Right lobe of liver (tissue), 6 donors: ENCODE measurements around the gene ADAMTS20. TPM values are rescaled to one million over a fixed set of nuclear protein-coding genes. Genes with fewer than 3 reads are reported as not detected.

Experiments used
- ATAC-seq, 4 donors: fragments of 200-7000 bp; cut with Tn5 transposase; one replicate each; pipeline ENCODE4 v1.9.1; 2020; ENCODE audit warnings: mild to moderate bottlenecking in 4 of 4, moderate library complexity in 4 of 4
- DNase-seq, 3 donors: peaks; one replicate each; pipeline ENCODE4 v3.0.0-alpha.2; 2020
- H3K27ac ChIP-seq, 3 donors: fragments of 200-600 bp; one replicate each; pipeline ENCODE4 v1.8.0; 2022
- H3K27me3 ChIP-seq, 2 donors: fragments of 200-600 bp; one replicate each; pipeline ENCODE4 v1.8.0; 2022
- H3K36me3 ChIP-seq, 4 donors: fragments of 200-600 bp; sonication (generic) in 1 of 4; one replicate each; pipeline versions ENCODE4 v1.5.1 to v1.8.0; 2017 to 2022; ENCODE audit warnings: control low read depth in 1 of 4
- H3K4me1 ChIP-seq, 4 donors: fragments of 200-600 bp; sonication (generic) in 1 of 4; one replicate each; pipeline versions ENCODE4 v1.5.1 to v1.8.0; 2017 to 2022; ENCODE audit warnings: control low read depth in 1 of 4
- H3K4me3 ChIP-seq, 3 donors: fragments of 200-600 bp; one replicate each; pipeline ENCODE4 v1.8.0; 2022
- H3K9me3 ChIP-seq, 4 donors: fragments of 200-600 bp; sonication (generic) in 1 of 4; one replicate each; pipeline versions ENCODE4 v1.5.1 to v1.8.0; 2017 to 2022; ENCODE audit warnings: control low read depth in 1 of 4
- CTCF ChIP-seq, 4 donors: fragments of 200-600 bp in 3 of 4; fragments of 450-650 bp in 1 of 4; IDR thresholded peaks; one replicate each; pipeline versions ENCODE4 v1.5.1 to v1.8.0; 2016 to 2022; ENCODE audit warnings: antibody characterized with exemption in 4 of 4, mild to moderate bottlenecking in 2 of 4
- POLR2A ChIP-seq: fragments of 450-650 bp; IDR thresholded peaks from one replicate; pipeline ENCODE4 v1.6.1; 2017; ENCODE audit warnings: antibody characterized with exemption, mild to moderate bottlenecking
- WGBS: methylation state at CpG from one replicate; pipeline ENCODE4 v1.1.6; 2018; ENCODE audit warnings: low coverage, low lambda C conversion rate; ENCODE audit not compliant: insufficient coverage; ENCODE audit errors: missing lambda C conversion rate; 5-methylcytosine and 5-hydroxymethylcytosine counted together
- intact Hi-C, 2 donors: fragments of 100-400 bp; cut with DNase I; formaldehyde crosslinking; loops; one replicate each; pipeline versions ENCODE4 v1.11.2 to v1.14.1; 2022
- total RNA-seq, 6 experiments: library from RNA; depleted of rRNA in 2 of 6; stranded (reverse); fragments of >200 nt in 2 of 6; fragmentation: NEBNext Ultra II Directional in 3 of 6; extraction: Animal tissue kit (Norgen Biotek cat#: 25700) in 3 of 6; gene quantifications; one replicate each; pipeline versions ENCODE4 v1.1.0 to v1.2.4, GENCODE V29; 2016 to 2023
- donor health status: DM: no; HTN: yes; CAD: no.
- donor health status: DM: no; HTN: no; CAD: no.
- donor health status: DM: no; HTN: no; CAD: no.
- donor health status: DM: no; HTN: yes; CAD: no.
- donor health status: DM: no; HTN: yes; CAD: no.

Gene ADAMTS20
- total RNA-seq, 6 experiments from 2014 or later = not detected

GRCh38 chr12:43577381-43577780 lies 25.4 kb upstream of the ADAMTS20 start:
- intact Hi-C loops = no loop called here
- Histone ChIP-seq H3K9me3 (no peaks in the 10 kb centered on the region), H3K27me3 (no peaks in the 10 kb centered on the region), H3K4me3 (no peak overlapping the region), H3K4me1 (no peaks in the 10 kb centered on the region), H3K27ac (no peak overlapping the region), H3K36me3 (no peaks in the 10 kb centered on the region)
- TF ChIP-seq POLR2A = no peak
- no peak for TF ChIP-seq CTCF (IDR thresholded peaks at IDR 0.05)
- DNase-seq = no peak
- 35% methylated on average over 3 of the region's 3 CpGs for WGBS
- ATAC-seq = no peak

- ATAC-seq (no peak), DNase-seq (no peak)
- no peak overlapping the region for H3K27ac ChIP-seq
- intact Hi-C loops = no loop called here
- 45% methylated on average over 2 of the region's 2 CpGs for WGBS
- no peaks in the 10 kb centered on the region for H3K9me3 ChIP-seq
- TF ChIP-seq CTCF (IDR thresholded peaks at IDR 0.05) (no peak), POLR2A (no peak)
- no peaks in the 10 kb centered on the region for H3K27me3 ChIP-seq
- no peaks in the 10 kb centered on the region for H3K4me1 ChIP-seq
- H3K36me3 ChIP-seq = no peaks in the 10 kb centered on the region
- no peak overlapping the region for H3K4me3 ChIP-seq
Measured at GRCh38 chr12:43576162-43576561, 24.2 kb upstream of the ADAMTS20 start.

- H3K4me3 ChIP-seq = no peak overlapping the region
- no peak overlapping the region for H3K27ac ChIP-seq
- no peak for ATAC-seq
- no peak for DNase-seq
- 42% methylated on average over 19 of the region's 27 CpGs for WGBS
- TF ChIP-seq POLR2A (no peak), CTCF (IDR thresholded peaks at IDR 0.05) (no peak)
- no peaks in the 10 kb centered on the region for H3K9me3 ChIP-seq
- no peaks in the 10 kb centered on the region for H3K27me3 ChIP-seq
- intact Hi-C loops = no loop called here
- no peaks in the 10 kb centered on the region for H3K36me3 ChIP-seq
- no peaks in the 10 kb centered on the region for H3K4me1 ChIP-seq
Measured at GRCh38 chr12:43571885-43572284, 19.9 kb upstream of the ADAMTS20 start.

DNA sequence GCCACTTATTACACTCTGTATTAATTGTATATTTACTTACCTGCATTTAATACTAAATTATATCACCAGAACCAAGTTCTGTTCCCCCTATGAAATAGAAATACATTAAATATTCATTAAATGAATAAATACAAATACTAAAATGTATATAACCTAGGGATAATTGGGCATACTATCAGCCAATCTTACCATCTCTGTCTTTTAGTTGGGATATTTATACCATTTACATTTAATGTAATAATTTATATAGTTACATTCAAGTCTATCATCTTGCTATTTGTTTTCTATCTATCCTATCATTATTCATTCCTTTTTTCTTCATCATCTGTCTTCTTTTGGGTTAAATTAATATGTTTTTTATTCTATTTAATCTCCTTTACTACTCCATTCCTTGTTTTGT lies 4.1 kb upstream of the ADAMTS20 start:
- TF ChIP-seq CTCF (IDR thresholded peaks at IDR 0.05) (no peak), POLR2A (no peak)
- Histone ChIP-seq H3K27me3 (peaks cover 0 to 11% of the 10 kb centered on the region in 2 donors), H3K4me3 (no peak overlapping the region), H3K27ac (no peak overlapping the region), H3K9me3 (peaks cover 0 to 3% (median 0%) of the 10 kb centered on the region in 4 donors), H3K36me3 (no peaks in the 10 kb centered on the region), H3K4me1 (no peaks in the 10 kb centered on the region)
- no peak for DNase-seq
- no peak for ATAC-seq
- intact Hi-C loops = no loop called here

GRCh38 chr12:43551279-43551970 lies 578 bp downstream of the ADAMTS20 start:
- DNase-seq = no peak
- Histone ChIP-seq H3K27me3 (peaks cover 0 to 11% of the 10 kb centered on the region in 2 donors), H3K27ac (no peak overlapping the region), H3K9me3 (no peaks in the 10 kb centered on the region), H3K4me1 (no peaks in the 10 kb centered on the region), H3K36me3 (no peaks in the 10 kb centered on the region), H3K4me3 (no peak overlapping the region)
- WGBS = 4% methylated on average over 17 of the region's 48 CpGs
- TF ChIP-seq POLR2A (no peak), CTCF (IDR thresholded peaks at IDR 0.05) (no peak)
- intact Hi-C loops = no loop called here
- no peak for ATAC-seq
